ENCODE measurements around the gene GRIN3B.

Gene GRIN3B

GRCh38 chr19:991932-992669 lies 8.1 kb upstream of the GRIN3B start:
- DNase-seq: no peak

- DNase-seq: no peak
Measured at GRCh38 chr19:992670-993055, 7.6 kb upstream of the GRIN3B start.

DNA sequence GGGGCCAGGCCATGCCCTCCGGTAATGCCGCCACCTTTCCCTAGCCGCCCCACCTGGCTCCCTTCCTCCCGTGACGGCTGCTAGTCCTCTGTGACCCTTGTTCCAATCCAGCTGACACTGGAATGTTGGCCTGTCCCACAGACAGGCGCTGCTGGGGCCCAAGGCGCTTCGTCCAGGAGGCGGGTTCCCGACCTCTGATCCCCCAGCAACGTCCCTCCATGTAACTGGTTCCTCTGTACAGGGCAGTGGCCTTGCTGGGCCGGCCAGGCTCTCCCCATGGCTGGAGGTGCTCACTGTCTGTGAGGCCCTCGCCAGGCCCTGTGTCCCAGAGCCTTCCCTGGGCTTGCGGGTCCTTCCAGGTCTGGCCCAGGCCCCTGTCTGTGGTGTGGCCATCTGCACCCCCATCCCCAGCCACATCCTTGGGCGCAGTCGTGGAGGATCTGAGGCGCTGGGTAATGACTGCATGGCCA lies 6.8 kb upstream of the GRIN3B start:
- DNase-seq: no peak

- no peak for DNase-seq
Measured at GRCh38 chr19:993831-994393, 6.3 kb upstream of the GRIN3B start.

- DNase-seq: no peak
Measured at GRCh38 chr19:994516-994915, 5.7 kb upstream of the GRIN3B start.

DNA sequence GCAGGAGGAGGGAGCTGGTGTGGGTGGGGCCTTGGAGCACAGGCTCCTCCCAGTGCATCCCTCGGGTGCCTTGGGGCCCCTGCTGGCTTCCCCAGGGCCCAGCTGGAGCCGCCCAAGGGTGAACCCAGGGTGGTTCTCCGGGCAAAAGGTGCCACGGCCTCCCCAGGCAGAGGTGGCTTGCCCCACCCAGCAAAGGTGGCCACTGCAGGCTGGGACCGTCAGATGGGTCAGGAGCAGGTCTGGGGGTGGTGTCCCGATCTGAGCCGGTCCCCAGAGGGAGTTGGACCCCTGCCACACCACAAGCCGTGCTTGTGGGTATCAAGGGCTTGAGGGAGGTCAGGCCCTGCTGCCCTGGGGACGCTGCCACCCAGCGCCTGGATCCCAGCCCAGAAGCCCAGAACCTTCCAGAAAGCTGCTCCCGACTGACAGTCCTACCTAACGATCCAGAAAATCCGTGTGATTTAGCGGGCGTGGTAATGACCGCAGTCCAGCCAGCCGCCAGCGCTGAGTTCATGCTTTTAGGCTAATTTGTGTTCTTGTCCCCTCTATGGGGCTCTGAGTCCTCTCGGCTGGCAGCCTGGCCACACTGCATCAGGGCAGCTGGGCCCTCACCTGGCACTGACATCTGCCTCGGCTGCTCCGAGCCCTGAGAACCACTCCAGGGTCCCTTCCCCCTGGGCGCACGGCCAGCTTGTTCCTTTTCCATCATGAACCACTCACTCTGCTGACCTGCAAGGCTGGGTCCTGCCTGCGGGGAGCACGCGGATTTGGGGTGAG lies 5.0 kb upstream of the GRIN3B start:
- DNase-seq: no peak

- DNase-seq: peak; percentile 88
Measured at GRCh38 chr19:996051-996838, 4.0 kb upstream of the GRIN3B start.

DNA sequence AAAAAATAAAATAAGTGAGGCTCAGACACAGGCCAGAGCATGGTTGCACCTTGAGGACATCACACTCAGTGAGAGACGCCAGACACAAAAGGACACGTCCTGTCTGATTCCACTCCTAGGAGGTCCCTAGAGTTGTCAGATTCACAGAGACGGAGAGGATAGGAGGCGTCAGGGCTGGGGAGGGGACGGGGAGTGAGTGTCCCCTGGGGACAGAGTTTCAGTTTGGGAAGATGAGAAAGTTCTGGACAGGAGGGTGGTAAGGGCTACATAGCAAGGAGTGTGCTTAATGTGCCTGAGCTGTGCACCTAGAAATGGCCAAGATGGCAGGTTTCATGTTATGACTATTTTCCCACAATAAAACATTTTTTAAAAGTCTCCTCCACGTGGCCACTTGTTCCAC lies 2.2 kb upstream of the GRIN3B start:
- no peak for DNase-seq

DNA sequence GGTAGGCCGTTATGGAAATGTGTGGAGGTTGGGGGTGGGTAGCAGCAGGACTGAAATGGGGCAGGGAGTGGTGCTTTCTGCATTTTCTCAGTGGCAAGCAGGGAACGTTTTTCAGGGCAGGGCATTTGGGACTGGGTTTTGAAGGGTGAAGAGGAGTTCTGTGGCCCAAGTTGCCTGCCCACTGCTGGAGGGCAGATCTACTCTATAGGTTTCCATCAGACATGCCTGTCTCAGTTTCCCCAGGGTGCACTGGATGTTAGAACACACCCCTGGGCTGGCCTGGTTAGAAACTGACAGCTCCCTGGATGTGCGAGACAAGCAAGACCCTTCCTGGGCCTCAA lies 870 bp upstream of the GRIN3B start:
- no peak for DNase-seq

DNA sequence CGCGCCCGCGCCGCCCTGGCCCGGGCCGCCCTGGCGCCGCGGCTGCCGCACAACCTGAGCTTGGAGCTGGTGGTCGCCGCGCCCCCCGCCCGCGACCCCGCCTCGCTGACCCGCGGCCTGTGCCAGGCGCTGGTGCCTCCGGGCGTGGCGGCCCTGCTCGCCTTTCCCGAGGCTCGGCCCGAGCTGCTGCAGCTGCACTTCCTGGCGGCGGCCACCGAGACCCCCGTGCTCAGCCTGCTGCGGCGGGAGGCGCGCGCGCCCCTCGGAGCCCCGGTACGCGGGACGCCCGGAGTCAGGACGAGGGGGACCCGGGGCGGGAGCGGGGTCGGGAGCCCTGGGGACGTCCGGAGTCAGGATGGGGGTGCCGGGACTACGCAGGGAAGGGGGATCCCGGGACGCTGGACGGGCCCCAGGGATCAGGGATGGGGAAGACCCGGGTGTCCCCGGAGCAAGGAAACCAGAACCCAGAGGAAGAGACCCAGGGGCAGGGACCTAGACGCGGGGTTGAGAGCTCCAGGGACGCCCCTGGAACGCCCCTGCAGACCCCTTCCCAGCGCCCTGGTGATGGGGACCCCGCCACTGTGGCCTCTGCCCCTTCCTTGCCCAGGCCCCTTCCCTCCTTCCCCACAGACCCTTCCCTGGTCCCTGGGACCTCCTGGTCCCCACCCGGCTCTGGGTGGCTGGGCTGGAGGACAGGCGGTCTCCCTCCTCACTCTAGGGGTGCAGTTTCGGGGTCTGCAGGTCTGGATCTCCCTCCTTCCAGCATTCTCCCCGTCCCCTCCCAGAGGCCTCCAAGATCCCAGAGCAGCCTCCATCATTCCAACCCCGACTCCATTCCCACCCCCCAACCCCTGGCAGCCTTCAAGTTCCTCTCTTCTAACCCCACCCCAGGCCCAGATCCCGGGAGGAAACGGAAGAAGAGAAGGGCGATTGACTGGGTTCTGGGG lies 645 bp downstream of the GRIN3B start:
- no peak for DNase-seq

DNA sequence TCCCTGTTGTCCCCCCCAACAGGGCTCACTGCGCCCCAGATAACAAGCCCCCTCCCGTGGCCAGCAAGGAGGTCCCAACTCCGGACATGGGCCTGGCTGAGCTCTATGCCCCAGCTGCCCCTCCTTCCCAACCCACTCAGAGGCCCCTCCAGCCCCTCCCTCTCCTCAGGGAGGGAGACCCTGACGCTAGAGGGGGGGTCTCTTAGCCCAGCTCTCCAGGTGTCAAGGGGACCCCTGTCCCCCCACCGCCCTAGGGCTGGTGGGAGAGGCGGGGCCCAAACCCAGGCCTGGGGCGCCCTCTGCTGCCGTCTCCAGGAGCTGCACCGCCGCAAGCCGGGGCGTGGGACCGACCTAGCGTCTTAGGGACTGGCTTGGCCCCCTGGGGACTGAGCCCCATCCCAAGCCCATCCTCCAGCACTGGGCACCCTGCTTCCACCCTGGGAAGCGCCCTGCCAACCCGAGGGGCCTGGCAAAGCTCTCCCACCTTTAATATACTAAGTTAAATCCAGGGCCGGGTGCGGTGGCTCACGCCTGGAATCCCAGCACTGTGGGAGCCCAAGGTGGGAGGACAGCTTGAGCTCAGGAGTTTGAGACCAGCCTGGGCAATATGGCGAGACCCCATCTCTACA lies 1.4 kb downstream of the GRIN3B start:
- DNase-seq: peak; percentile 60

GRCh38 chr19:1002600-1002999 lies 2.4 kb downstream of the GRIN3B start:
- DNase-seq: no peak

- DNase-seq: no peak
Measured at GRCh38 chr19:1003283-1003682, 3.1 kb downstream of the GRIN3B start.

DNA sequence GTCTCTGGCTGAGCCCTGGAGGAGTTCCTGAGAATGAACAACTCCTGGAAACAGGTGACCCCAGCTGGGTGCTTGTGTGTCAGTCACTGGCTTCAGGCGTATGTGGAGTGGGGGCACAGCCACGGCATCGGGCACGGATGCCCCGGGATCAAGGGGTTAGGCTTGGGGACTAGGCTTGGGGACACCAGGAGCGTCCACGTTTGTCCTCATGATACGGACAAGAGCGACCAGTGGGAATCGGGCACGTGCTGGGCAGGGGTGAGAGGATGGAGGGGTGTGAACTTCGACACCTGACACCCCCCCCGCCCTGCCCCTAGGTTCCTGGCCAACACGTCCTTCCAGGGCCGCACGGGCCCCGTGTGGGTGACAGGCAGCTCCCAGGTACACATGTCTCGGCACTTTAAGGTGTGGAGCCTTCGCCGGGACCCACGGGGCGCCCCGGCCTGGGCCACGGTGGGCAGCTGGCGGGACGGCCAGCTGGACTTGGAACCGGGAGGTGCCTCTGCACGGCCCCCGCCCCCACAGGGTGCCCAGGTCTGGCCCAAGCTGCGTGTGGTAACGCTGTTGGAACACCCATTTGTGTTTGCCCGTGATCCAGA lies 4.1 kb downstream of the GRIN3B start:
- no peak for DNase-seq

GRCh38 chr19:1004803-1005664 lies 4.8 kb downstream of the GRIN3B start:
- no peak for DNase-seq

DNA sequence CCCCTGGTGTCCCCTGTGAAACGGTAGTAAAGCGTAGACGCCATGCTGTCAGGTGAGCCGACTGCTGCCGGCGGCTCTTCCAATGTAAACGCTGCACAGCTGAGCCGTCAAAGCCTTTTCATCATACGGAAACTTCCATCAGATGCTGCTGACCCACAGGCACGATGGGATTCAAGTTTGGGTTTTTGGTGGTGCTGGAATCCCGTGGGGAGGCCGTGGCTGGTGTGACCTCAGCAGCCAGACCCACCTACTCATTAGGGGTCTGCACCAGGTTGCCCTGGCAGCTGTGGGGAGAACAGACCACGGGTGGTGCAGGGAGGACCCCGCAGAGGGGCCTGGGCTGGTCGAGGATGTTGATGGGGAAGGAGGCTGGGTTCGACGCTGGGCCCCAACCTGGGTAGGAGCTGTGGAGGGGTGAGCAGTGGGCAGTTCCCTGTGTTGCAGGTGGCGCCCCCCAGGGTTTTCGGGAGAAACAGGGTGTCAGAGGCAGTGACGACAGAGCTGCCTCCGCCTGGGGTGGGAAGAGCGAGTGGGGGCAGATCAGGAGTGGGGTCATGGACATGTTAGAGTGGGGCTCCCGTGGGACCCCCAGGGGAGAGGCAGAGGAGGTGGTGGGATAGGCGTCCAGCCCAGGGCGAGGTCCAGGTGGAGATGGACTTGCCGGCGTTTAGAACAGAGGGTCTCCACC lies 6.6 kb downstream of the GRIN3B start:
- no peak for DNase-seq

GRCh38 chr19:1007399-1008251 lies 7.4 kb downstream of the GRIN3B start:
- no peak for DNase-seq

DNA sequence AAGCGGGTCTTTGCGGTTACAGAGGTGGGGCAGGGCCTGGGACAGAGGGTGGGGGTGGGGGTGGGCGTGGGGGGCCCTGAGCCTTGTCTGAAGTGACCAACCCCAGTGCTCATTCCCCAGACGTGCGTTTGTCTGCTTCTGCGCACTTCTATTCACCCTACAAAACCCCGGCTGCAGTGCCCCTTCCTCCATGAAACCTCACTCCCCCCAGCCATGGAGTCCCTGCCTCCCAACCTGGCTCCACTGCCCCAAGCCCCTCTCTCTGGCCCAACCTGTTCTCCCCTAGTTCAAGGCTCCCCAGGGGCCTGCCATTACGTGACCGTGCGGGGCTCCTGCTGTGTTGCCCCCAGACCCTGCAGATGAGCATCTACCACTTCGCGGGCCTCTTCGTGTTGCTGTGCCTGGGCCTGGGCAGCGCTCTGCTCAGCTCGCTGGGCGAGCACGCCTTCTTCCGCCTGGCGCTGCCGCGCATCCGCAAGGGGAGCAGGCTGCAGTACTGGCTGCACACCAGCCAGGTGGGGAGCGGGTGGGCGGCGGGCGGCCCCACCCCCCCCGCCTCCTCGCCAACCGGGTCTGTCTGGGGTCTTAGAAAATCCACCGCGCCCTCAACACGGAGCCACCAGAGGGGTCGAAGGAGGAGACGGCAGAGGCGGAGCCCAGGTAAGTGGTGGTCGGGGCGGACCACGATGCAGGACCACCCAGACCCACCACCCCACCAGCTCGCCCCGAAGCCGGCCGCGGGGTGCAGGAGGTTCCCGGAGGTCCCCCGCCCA lies 8.2 kb downstream of the GRIN3B start:
- no peak for DNase-seq

Data from CD4-positive, alpha-beta T cell treated with Interferon gamma for 1 hour (primary cell).